CD4-positive, alpha-beta memory T cell (primary cell): ENCODE measurements around the gene ZNF462. TPM values are rescaled to one million over a fixed set of nuclear protein-coding genes. Genes with fewer than 3 reads are reported as not detected.

ENCODE experiments used
- CTCF ChIA-PET: fragments of 350-600 bp; sonication (Branson Sonifier 250); formaldehyde crosslinking; loops from one replicate; lab custom pipeline; 2021; ENCODE audit warnings: inconsistent platforms; ENCODE audit not compliant: partially characterized antibody; lab: Charles Lee
- POLR2A ChIA-PET: fragments of 350-600 bp; sonication (Branson Sonifier 250); formaldehyde crosslinking; loops from one replicate; lab custom pipeline; 2021; ENCODE audit not compliant: partially characterized antibody; lab: Charles Lee
- DNase-seq, 5 donors: peaks; one replicate each; pipeline versions ENCODE4 v3.0.0 to v3.0.0-alpha.2; 2020 to 2022; ENCODE audit warnings: mixed read lengths in 1 of 5
- H3K27ac ChIP-seq: one replicate; pipeline ENCODE4 v1.7.0; 2013; ENCODE audit warnings: low read depth, low read length
- H3K27me3 ChIP-seq: 2 replicates; pipeline ENCODE4 v1.7.0; 2013; ENCODE audit warnings: mild to moderate bottlenecking, low read length, moderate library complexity; ENCODE audit not compliant: insufficient read depth
- H3K36me3 ChIP-seq: 2 replicates; pipeline ENCODE4 v1.7.0; 2013; ENCODE audit warnings: mild to moderate bottlenecking, low read length, moderate library complexity; ENCODE audit not compliant: insufficient read depth
- H3K4me1 ChIP-seq: 2 replicates; pipeline ENCODE4 v1.7.0; 2013; ENCODE audit warnings: mild to moderate bottlenecking, low read length, moderate library complexity; ENCODE audit not compliant: insufficient read depth
- H3K4me3 ChIP-seq, 2 donors: one replicate each; pipeline ENCODE4 v1.7.0; 2013; ENCODE audit warnings: low read length in 2 of 2, mild to moderate bottlenecking in 1 of 2
- H3K9me3 ChIP-seq, 2 donors: one replicate each; pipeline ENCODE4 v1.7.0; 2013; ENCODE audit warnings: low read length in 2 of 2, control low read depth in 1 of 2; ENCODE audit not compliant: control insufficient read depth in 1 of 2
- H3K27ac Mint-ChIP-seq, 7 donors: one replicate each; pipeline ENCODE4 v1.8.0; 2020 to 2021; ENCODE audit warnings: mixed read lengths in 7 of 7, mild to moderate bottlenecking in 6 of 7, inconsistent platforms in 3 of 7, moderate library complexity in 3 of 7
- H3K27me3 Mint-ChIP-seq, 2 donors: one replicate each; pipeline ENCODE4 v1.8.0; 2020 to 2021; ENCODE audit warnings: mixed read lengths in 2 of 2
- H3K36me3 Mint-ChIP-seq, 2 donors: one replicate each; pipeline ENCODE4 v1.8.0; 2020 to 2021; ENCODE audit warnings: mixed read lengths in 2 of 2, inconsistent platforms in 1 of 2, mild to moderate bottlenecking in 1 of 2
- H3K4me1 Mint-ChIP-seq, 4 donors: one replicate each; pipeline ENCODE4 v1.8.0; 2020 to 2021; ENCODE audit warnings: mixed read lengths in 4 of 4, mild to moderate bottlenecking in 1 of 4
- H3K4me3 Mint-ChIP-seq, 8 donors: one replicate each; pipeline ENCODE4 v1.8.0; 2020 to 2021; ENCODE audit warnings: mixed read lengths in 8 of 8, mild to moderate bottlenecking in 7 of 8, moderate library complexity in 6 of 8, inconsistent platforms in 3 of 8
- H3K9me3 Mint-ChIP-seq, 8 donors: one replicate each; pipeline ENCODE4 v1.8.0; 2020 to 2021; ENCODE audit warnings: mixed read lengths in 8 of 8, mild to moderate bottlenecking in 5 of 8, inconsistent platforms in 3 of 8, moderate library complexity in 1 of 8
- intact Hi-C: fragments of 100-400 bp; cut with micrococcal nuclease; formaldehyde crosslinking; loops from one replicate; pipeline ENCODE4 v1.15.1; 2023
- polyA plus RNA-seq, 2 donors: library from polyadenylated mRNA; unstranded; fragments of 300-500 nt; fragmentation: Illumina TruSeq; gene quantifications; one replicate each; pipeline ENCODE4 v1.2.3, GENCODE V29; 2021
- total RNA-seq, 2 experiments: library from RNA; stranded (reverse); gene quantifications; one replicate each; pipeline ENCODE4 v1.2.3, GENCODE V29; 2021

ZNF462 gene
- total and polyA plus RNA-seq, 4 experiments from 2014 or later, result 1.0 to 2.8 (median 1.8) TPM; not detected in 1

DNA sequence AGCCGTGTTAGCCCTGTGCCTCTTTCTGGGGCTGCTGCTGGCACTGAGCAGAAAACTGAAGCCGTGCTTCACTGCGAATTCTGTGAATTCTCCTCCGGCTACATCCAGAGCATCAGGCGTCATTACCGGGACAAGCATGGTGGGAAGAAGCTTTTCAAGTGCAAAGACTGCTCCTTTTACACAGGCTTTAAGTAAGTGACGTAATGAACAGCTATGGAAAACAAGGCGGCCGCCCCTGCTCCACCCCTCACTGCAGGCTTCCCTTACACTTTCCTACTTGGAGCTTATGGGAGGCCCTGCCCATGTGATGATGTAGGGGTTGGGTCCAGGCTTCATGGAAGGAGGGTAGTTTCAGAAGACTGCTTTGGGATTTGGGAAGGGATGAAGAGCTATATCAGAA, 109.1 kb downstream of the ZNF462 start:
- Mint-ChIP-seq H3K27ac (no peak overlapping the region), H3K4me3 (no peak overlapping the region), H3K4me1 (no peaks in the 10 kb centered on the region), H3K36me3 (no peaks in the 10 kb centered on the region), H3K27me3 (no peaks in the 10 kb centered on the region), H3K9me3 (peaks cover 0 to 5% (median 3%) of the 10 kb centered on the region in 8 donors)
- Histone ChIP-seq H3K9me3 (no peaks in the 10 kb centered on the region), H3K27ac (no peak overlapping the region), H3K36me3 (no peaks in the 10 kb centered on the region), H3K4me1 (no peaks in the 10 kb centered on the region), H3K4me3 (no peak overlapping the region), H3K27me3 (no peaks in the 10 kb centered on the region)
- ChIA-PET POLR2A (no interaction called here), CTCF (no interaction called here)
- intact Hi-C loops, result no loop called here
- DNase-seq, result no peak

DNA sequence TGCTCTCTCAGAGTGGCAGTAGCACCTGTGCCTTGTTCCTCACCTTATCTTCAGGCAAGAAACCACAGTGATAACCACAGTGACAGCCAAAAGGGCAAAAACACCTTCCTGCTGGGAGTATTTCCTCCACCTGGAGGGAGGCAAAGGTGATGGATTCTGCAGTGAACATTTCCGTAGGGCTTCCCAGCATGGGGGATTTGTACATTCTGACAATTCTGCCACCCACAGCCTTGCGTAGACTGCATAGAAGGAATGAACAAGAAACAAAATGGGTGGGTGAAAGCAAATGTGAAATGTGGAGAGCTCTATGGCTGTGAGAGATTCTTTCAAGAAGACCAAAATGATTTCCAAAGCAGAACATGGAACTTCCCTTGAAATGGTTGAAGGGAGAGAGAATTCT, 111.4 kb downstream of the ZNF462 start:
- ChIA-PET POLR2A (no interaction called here), CTCF (no interaction called here)
- intact Hi-C loops, result no loop called here
- H3K27ac Mint-ChIP-seq, result no peak overlapping the region
- H3K27me3 ChIP-seq, result no peaks in the 10 kb centered on the region
- H3K36me3 Mint-ChIP-seq, result no peaks in the 10 kb centered on the region
- DNase-seq, result no peak
- H3K27me3 Mint-ChIP-seq, result no peaks in the 10 kb centered on the region
- no peak overlapping the region for H3K4me3 ChIP-seq
- no peaks in the 10 kb centered on the region for H3K36me3 ChIP-seq
- no peak overlapping the region for H3K4me3 Mint-ChIP-seq
- H3K27ac ChIP-seq, result no peak overlapping the region
- H3K9me3 Mint-ChIP-seq, result peaks cover 0 to 4% (median 3%) of the 10 kb centered on the region in 8 donors
- no peaks in the 10 kb centered on the region for H3K4me1 Mint-ChIP-seq
- no peaks in the 10 kb centered on the region for H3K9me3 ChIP-seq
- no peaks in the 10 kb centered on the region for H3K4me1 ChIP-seq

DNA sequence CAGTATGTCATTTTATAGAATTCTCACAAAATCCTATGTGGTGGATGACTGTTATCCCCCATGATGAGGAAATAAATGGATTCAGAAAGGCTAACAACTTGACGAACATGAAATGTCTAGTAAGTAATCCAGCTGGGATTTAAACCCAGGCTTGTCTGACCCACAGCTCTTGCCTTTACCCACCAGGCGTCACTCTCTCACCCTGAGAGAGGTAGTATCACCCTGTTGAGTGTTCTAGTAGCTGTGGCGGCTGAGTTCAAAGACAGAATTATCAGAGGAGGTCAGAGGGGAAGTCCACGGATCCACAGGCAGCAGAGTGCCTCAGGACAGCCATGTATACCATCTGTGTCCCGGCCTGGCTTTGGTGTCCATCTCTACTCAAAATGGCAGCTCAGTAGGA, 113.8 kb downstream of the ZNF462 start:
- ChIA-PET POLR2A (no interaction called here), CTCF (no interaction called here)
- peaks cover 0 to 4% (median 2%) of the 10 kb centered on the region in 8 donors for H3K9me3 Mint-ChIP-seq
- H3K27me3 ChIP-seq, result no peaks in the 10 kb centered on the region
- H3K36me3 Mint-ChIP-seq, result no peaks in the 10 kb centered on the region
- DNase-seq, result no peak
- H3K4me3 Mint-ChIP-seq, result no peak overlapping the region
- no peaks in the 10 kb centered on the region for H3K4me1 Mint-ChIP-seq
- intact Hi-C loops, result no loop called here
- H3K4me1 ChIP-seq, result no peaks in the 10 kb centered on the region
- H3K27ac Mint-ChIP-seq, result no peak overlapping the region
- H3K36me3 ChIP-seq, result no peaks in the 10 kb centered on the region
- no peak overlapping the region for H3K27ac ChIP-seq
- H3K27me3 Mint-ChIP-seq, result no peaks in the 10 kb centered on the region
- no peak overlapping the region for H3K4me3 ChIP-seq
- H3K9me3 ChIP-seq, result no peaks in the 10 kb centered on the region

DNA sequence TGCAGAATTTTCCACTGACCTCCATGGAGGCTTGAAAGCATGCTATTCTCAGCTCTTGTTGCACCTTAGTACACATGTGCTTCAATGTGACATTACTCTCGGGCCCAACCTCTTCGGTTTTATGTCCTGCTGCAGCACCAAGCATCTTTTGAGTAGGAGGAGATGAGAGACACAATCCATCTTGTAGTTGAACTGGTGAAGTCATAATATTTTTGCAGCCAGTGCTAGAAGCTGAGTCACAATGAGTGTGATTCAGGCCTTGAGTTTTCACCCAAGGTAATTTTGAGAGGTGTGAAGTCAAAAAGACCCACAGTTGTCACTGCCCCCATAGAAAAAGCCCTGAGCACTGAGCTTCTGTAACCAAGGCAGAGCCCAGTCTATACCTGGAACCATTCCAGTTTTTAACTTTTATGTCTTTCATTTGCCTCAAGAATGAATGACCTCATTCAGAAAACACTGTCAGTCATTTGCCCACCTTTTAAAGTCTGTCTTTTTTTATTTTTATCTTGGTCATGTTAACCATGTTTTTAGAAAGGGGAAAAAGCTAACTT, 117.7 kb downstream of the ZNF462 start:
- intact Hi-C loops, result no loop called here
- Mint-ChIP-seq H3K4me1 (no peaks in the 10 kb centered on the region), H3K36me3 (no peaks in the 10 kb centered on the region), H3K4me3 (no peak overlapping the region), H3K27ac (no peak overlapping the region), H3K27me3 (no peaks in the 10 kb centered on the region), H3K9me3 (peaks cover 0 to 6% (median 0%) of the 10 kb centered on the region in 8 donors)
- CTCF ChIA-PET, result no interaction called here
- no peak for DNase-seq
- no peaks in the 10 kb centered on the region for H3K27me3 ChIP-seq
- POLR2A ChIA-PET, result no interaction called here
- H3K27ac ChIP-seq, result no peak overlapping the region
- no peaks in the 10 kb centered on the region for H3K4me1 ChIP-seq
- H3K9me3 ChIP-seq, result no peaks in the 10 kb centered on the region
- no peaks in the 10 kb centered on the region for H3K36me3 ChIP-seq
- H3K4me3 ChIP-seq, result no peak overlapping the region

DNA sequence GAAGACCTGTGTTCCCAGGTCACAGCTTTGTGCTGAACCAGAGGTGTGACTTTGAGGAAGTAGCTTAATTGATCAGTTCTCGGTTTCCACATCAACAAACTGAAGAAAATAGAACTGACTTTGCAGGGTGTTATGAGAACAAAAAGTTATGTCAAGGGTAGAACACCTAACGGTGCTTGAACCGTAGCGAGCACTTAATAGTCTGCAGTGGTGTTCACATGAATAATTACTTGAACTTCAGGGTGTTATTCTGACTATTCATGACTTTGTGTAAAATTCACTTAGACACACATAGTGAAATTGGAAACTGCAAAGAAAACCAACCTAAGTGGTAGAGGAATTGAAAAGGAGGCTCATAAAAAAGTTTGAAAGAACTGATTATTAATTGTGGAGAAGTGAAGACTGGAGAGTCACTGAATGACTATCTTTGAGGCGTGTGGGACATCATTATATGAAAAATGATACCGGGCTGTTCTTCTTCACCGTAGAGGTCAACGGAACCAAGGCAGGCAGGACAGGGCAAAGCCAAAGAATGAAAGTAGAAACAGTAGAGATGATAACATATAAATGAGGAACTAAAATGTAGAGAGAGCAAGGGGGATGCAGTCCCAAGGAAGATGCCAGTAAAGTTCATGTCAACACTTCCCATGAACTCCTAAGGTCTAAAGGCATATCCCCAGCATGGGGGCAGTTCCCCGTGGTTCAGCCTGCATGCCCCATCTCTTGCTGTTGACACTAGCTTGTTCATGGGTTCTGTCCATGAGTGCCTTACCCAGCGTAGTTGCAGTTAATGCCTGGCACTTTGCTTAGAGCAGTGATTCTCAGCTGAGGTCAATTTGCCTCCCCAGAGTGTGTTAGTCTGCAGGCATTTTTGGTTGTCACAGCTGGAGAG, 118.7 kb downstream of the ZNF462 start:
- intact Hi-C loops, result no loop called here
- Mint-ChIP-seq H3K4me3 (no peak overlapping the region), H3K27ac (no peak overlapping the region), H3K4me1 (no peaks in the 10 kb centered on the region), H3K36me3 (no peaks in the 10 kb centered on the region), H3K27me3 (no peaks in the 10 kb centered on the region), H3K9me3 (peaks cover 0 to 6% (median 0%) of the 10 kb centered on the region in 8 donors)
- H3K36me3 ChIP-seq, result no peaks in the 10 kb centered on the region
- H3K4me1 ChIP-seq, result no peaks in the 10 kb centered on the region
- DNase-seq, result no peak
- no peak overlapping the region for H3K27ac ChIP-seq
- H3K4me3 ChIP-seq, result no peak overlapping the region
- ChIA-PET POLR2A (no interaction called here), CTCF (no interaction called here)
- H3K9me3 ChIP-seq, result no peaks in the 10 kb centered on the region
- H3K27me3 ChIP-seq, result no peaks in the 10 kb centered on the region

DNA sequence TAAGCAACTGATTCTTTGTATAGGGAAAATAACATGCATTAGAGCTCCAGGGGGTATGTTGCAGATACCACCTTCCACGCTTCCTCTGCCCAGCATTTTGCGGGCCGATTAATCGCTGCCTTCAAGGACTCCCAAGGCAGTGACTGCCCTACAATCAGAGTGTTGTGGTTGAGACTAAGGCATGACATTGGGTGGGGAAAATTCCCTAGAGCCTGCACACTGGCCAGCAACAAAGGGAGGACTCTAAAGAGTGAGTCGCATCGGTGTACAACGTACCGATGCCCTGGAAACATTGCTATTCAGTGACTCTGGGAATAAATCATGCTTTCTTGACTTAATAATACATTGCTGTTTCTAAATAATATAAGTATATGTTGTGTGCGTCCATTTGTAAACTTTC, 119.7 kb downstream of the ZNF462 start:
- no peaks in the 10 kb centered on the region for H3K27me3 ChIP-seq
- no peak overlapping the region for H3K27ac ChIP-seq
- peaks cover 0 to 6% (median 0%) of the 10 kb centered on the region in 8 donors for H3K9me3 Mint-ChIP-seq
- POLR2A ChIA-PET, result no interaction called here
- DNase-seq, result no peak
- no peaks in the 10 kb centered on the region for H3K36me3 ChIP-seq
- no peaks in the 10 kb centered on the region for H3K4me1 ChIP-seq
- no peak overlapping the region for H3K4me3 Mint-ChIP-seq
- intact Hi-C loops, result no loop called here
- CTCF ChIA-PET, result no interaction called here
- no peak overlapping the region for H3K27ac Mint-ChIP-seq
- no peaks in the 10 kb centered on the region for H3K4me1 Mint-ChIP-seq
- H3K27me3 Mint-ChIP-seq, result no peaks in the 10 kb centered on the region
- no peak overlapping the region for H3K4me3 ChIP-seq
- no peaks in the 10 kb centered on the region for H3K9me3 ChIP-seq
- no peaks in the 10 kb centered on the region for H3K36me3 Mint-ChIP-seq

DNA sequence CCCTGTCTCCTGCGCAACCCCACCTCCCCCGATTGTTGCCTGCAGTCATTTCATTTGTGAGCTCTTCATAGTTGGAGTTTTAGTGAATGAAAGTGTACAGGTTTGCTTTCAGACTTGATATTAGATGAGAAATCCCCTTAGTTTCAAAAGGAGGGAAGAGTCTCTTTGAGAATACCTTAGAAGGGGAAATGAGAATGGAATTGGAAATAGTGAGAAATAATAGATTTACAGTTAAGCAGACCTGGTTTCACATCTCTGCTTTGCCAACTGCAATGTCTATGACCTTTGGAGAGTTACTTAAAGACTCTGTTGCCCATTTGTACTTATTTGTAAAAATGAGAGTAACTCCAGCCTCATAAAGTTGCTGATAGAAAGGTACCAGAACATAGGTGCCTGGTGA, 120.4 kb downstream of the ZNF462 start:
- Mint-ChIP-seq H3K27me3 (no peaks in the 10 kb centered on the region), H3K4me1 (no peaks in the 10 kb centered on the region), H3K9me3 (peaks cover 0 to 8% (median 3%) of the 10 kb centered on the region in 8 donors), H3K27ac (no peak overlapping the region), H3K4me3 (no peak overlapping the region), H3K36me3 (no peaks in the 10 kb centered on the region)
- ChIA-PET POLR2A (no interaction called here), CTCF (no interaction called here)
- Histone ChIP-seq H3K4me1 (no peaks in the 10 kb centered on the region), H3K27me3 (no peaks in the 10 kb centered on the region), H3K36me3 (no peaks in the 10 kb centered on the region), H3K4me3 (no peak overlapping the region), H3K27ac (no peak overlapping the region), H3K9me3 (no peaks in the 10 kb centered on the region)
- intact Hi-C loops, result no loop called here
- DNase-seq, result no peak
